GM19468 (cell line): ENCODE data around the gene RYR3.

Experiments
- ATAC-seq: cut with Tn5 transposase; IDR thresholded peaks from one replicate; pipeline ENCODE4 v1.9.1; 2021; ENCODE audit warnings: mild to moderate bottlenecking, moderate library complexity, moderate number of reproducible peaks; ENCODE audit not compliant: unreplicated experiment; ENCODE audit errors: extremely low read depth

The RYR3 gene

DNA sequence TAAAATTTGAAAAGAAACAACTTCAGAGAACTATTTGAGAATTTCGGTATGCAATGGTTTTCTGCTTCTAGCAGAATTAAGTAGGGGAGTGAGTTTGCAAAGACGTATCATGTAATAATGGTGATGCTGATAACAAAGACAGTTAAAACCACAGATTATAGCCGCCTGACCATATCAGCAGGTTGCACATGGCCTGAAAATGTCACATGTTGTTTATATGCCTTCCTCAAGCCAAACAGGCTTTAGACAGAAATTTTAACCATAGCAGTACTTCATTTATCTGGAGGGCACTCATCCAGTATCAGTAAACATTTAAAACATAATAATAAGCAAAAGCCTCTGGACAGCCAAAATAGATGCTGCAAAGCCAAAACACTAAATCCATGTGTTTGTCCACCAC is 131.7 kb downstream of the RYR3 start:
- ATAC-seq: no peak

- ATAC-seq: no peak
Observed at GRCh38 chr15:33443708-33444107, 132.9 kb downstream of the RYR3 start.

DNA sequence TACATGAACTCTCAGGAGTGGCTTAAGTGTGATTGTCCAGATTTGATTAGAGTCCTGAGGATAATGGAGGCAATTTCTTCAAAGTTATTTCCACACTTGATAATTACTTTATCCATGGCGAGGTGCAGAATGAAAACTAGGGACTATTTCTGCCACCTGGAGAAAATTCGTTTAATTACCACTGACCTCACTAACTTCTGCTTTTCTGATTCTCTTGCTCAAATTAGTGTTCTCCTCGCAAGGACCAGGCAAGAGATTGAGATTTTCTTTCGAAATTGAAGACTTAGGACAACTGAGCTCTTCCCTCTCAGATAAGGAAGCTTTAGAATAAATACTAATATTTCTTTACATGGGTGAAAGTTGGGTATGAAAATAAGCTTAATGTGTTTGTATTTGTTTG is 135.2 kb downstream of the RYR3 start:
- ATAC-seq: no peak

- ATAC-seq: no peak
Observed at GRCh38 chr15:33448151-33448550, 137.4 kb downstream of the RYR3 start.

- ATAC-seq: no peak
Observed at GRCh38 chr15:33448961-33449606, 138.3 kb downstream of the RYR3 start.

DNA sequence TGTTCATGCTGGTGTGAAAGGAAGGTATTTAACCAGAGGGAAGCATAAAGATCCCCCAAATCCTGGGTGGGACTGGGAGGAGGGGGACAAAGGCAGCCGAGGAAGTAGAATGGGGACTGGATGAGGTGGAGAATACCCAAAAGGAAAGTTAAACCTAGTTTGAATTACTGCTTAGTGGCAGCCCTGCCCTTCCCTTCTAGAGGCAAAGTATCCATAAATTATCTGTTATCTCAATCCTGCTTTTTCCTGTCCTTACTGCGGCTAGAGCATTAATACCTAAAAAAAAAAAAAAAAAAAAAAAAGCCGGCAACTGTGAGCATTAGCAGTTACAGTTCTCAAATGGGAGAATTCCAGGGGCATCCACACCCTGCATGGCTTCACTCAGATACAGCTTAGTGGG is 139.0 kb downstream of the RYR3 start:
- ATAC-seq: no peak

DNA sequence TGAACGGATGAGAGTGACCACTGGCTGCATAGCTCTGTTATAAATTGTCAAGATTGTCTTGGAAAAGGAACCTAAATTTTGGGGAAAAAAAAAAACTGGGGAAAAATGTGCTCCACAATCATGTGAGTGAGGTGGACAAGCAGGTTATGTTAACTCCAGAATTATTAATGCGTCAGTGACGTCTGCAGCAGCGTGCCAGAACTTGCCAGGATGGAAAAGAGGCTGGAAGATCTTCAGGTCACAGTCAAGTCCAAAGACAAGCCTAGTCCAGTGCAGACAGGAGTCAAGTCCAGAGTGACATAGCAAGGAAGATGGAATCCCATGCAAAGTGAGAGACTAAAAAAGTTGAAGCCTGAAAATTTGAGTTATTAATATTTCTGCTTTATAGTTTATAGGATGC is 140.6 kb downstream of the RYR3 start:
- ATAC-seq: no peak

DNA sequence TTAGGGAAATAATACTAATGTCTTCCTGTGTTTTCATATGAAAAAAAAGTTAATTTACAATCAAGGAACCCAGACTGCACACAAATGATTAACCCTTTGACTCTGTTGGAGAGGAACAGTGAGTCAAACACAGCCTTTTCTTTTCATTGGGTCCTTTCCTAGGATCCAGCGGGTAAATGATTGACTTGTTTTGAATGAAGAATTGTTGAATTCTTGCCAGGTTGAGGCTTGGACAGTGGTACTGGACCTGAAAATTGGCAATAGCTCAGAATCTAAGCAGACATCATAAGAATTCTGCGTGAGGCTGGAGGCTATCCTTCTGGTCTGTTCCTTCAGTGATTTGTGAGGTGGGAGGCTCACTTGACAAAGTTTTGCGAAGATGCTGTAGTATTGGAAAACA is 143.0 kb downstream of the RYR3 start:
- ATAC-seq: no peak

- no peak for ATAC-seq
Observed at GRCh38 chr15:33454346-33454745, 143.6 kb downstream of the RYR3 start.

- ATAC-seq: no peak
Observed at GRCh38 chr15:33454996-33455395, 144.2 kb downstream of the RYR3 start.

GRCh38 chr15:33458421-33458820 is 147.7 kb downstream of the RYR3 start:
- no peak for ATAC-seq

GRCh38 chr15:33460166-33460805 is 149.5 kb downstream of the RYR3 start:
- ATAC-seq: no peak

DNA sequence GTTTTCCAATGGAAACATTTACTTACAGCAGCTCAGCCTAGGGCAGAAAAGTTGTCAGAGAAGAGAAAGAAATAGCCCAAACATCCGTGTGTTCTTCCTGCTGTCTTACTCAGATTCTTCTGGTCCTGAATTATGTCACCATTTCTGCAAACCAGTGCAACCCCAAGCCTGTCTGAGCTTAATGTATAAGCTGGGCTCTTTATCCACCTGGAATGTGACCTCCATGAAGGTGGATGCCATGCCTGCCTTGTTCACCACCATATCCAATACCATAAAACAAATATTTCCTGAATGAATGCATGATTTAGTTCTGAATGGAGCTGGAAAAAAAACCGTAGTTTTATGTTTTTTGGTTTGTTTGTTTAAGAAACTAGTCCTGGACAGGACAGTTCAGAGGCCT is 150.9 kb downstream of the RYR3 start:
- no peak for ATAC-seq

DNA sequence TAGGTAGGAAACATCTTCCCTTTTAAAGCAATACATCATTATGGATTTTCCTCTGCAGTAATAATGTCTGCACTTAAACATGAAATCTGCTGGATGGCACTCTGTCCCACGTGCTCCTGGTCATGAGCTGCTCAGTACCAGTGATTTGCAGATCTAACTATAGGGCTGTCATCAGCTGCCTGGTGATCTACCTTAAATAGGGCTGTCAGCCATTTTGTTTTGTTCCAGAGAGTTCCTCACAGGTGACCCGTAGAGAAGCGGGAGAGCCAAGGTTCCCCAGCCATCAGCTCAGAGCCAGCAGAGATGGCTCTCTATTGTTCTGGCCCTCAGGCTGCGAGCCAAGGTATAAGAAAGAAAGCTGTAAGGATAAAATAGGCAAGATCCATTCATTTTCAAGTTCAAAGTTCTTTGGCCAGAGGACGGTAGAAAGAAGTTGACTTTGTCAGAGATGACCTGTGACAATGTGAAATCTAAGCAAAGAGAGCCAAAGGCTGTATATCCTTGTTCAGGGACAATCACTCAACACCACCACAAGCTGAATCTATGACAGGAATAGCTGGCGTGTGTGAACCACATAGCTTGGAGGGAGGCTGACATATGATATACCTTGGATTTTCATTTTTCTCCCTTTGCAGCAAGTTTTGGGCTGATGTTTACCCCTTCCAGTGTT is 156.5 kb downstream of the RYR3 start:
- ATAC-seq: no peak

DNA sequence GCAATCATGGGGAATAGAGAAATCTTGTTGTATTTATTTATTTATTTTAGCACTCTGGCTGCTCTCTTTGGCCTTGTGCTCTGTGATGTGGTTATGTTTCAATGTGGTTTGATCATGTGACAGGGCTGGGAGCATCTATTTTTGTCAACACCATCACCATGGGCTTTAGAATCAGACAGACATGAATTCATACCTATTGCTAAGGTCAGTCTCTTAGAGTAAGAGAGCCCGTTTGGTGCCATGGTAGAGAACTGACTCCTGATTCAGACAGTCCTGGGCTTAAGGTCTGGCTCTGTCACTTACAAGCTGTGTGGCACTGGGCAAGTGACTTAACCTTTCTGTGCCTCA is 157.0 kb downstream of the RYR3 start:
- ATAC-seq: no peak

GRCh38 chr15:33468740-33469139 is 158.0 kb downstream of the RYR3 start:
- ATAC-seq: no peak

- no peak for ATAC-seq
Observed at GRCh38 chr15:33473005-33473404, 162.2 kb downstream of the RYR3 start.

DNA sequence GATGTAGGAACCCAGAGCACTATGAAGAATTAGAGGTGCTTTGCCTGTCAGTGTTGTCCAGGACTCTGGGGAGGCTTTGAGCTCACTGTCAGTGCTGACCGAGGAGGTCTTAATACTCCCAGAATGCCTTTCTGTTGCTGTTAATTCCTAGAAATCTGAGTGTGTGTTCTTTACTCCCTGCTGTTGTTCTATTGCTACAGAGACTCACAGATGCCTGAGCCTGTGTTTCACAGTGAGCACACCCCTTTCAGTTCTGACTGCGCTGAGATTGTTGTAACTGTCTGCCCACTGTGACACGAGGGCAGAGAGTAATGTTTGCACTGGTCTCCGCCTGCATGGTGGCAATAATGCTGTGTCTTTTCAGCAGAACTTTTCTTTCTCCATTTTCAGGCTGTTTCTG is 162.9 kb downstream of the RYR3 start:
- no peak for ATAC-seq

- ATAC-seq: no peak
Observed at GRCh38 chr15:33476076-33476475, 165.3 kb downstream of the RYR3 start.

- ATAC-seq: no peak
Observed at GRCh38 chr15:33476908-33477307, 166.1 kb downstream of the RYR3 start.

DNA sequence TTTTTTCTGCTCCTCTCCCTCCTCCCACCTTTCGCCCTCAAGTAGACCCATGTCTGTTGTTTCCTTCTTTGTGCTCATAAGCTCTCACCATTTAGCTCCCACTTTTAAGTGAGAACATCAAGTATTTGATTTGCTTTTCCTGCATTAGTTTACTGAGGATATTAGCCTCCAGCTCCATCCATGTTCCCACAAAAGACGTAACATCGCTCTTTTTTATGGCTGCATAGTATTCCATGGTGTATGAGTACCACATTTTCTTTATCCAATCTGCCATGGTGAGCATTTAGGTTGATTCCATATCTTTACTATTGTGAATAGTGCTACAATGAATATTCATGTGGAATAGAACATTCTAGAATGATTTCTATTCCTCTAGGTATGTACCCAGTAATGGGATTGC is 178.6 kb downstream of the RYR3 start:
- no peak for ATAC-seq

- ATAC-seq: no peak
Observed at GRCh38 chr15:33490703-33491102, 179.9 kb downstream of the RYR3 start.
